ENCODE results near the gene MITD1.
"Not testable (repeated sequence)": the region's sequence is repeated elsewhere in the genome, so short reads cannot be mapped to it uniquely, and the experiment has no call there.

Gene MITD1

GRCh38 chr2:99154643-99155536, 26.0 kb downstream of the MITD1 start, which contains the start of the genes LIPT1 and TSGA10:
Gene LIPT1, plus strand, starts transcription at chr2:99154967. Its CDS starts 6,991 bp downstream, at chr2:99161958.
Gene TSGA10, minus strand, starts transcription at chr2:99154942. Its CDS starts 45,503 bp downstream, at chr2:99109439.
- peak; percentile 88 to 91 for DNase-seq

GRCh38 chr2:99153921-99154604, 26.8 kb downstream of the MITD1 start:
- no peak for DNase-seq

GRCh38 chr2:99152199-99152895, 28.5 kb downstream of the MITD1 start:
- no peak for DNase-seq

- DNase-seq = no peak
Observed at GRCh38 chr2:99150706-99151105, 30.2 kb downstream of the MITD1 start.

- peak; percentile 98 to 99 for DNase-seq
Observed at GRCh38 chr2:99141110-99142108, 39.4 kb downstream of the MITD1 start, which contains the start of gene C2orf15. Gene C2orf15, plus strand, starts transcription at chr2:99141707. Its CDS starts 8,852 bp downstream, at chr2:99150559.

GRCh38 chr2:99140860-99141109, 40.1 kb downstream of the MITD1 start:
- no peak for DNase-seq

- DNase-seq = no peak
Observed at GRCh38 chr2:99140056-99140859, 40.6 kb downstream of the MITD1 start.

- no peak for DNase-seq
Observed at GRCh38 chr2:99139003-99139402, 41.9 kb downstream of the MITD1 start.

- not testable (repeated sequence) for DNase-seq
Observed at GRCh38 chr2:99135044-99135556, 45.8 kb downstream of the MITD1 start.

GRCh38 chr2:99127981-99128380, 52.9 kb downstream of the MITD1 start:
- no peak for DNase-seq

Data from activated CD4-positive, alpha-beta T cell treated with anti-CD3 and anti-CD28 coated beads for 4 hours (primary cell).